ENCODE results near the gene TRAPPC6A. TPM values are rescaled to one million over a fixed set of nuclear protein-coding genes. Genes with fewer than 3 reads are reported as not detected.

The TRAPPC6A gene
- polyA plus RNA-seq = 10 to 100 TPM; 25.9 to 26.4 TPM

- Histone ChIP-seq H3K9me3 (ENCODE audit: control insufficient read depth in 2 of 2, insufficient read depth in 1 of 2, low read depth in 1 of 2, low read length in 1 of 2) (no peaks in the 10 kb centered on the region), H3K4me1 (ENCODE audit: control insufficient read depth in 2 of 2, insufficient read depth in 2 of 2, low read length in 1 of 2) (peaks cover 0 to 14% of the 10 kb centered on the region in 2 donors)
- WGBS, 2 donors = 0% methylated on average over 36 of the region's 36 CpGs
Measured at GRCh38 chr19:45177817-45178261, at the start of gene TRAPPC6A. Gene TRAPPC6A, minus strand, starts transcription at chr19:45178237. Its CDS starts 19 bp downstream, at chr19:45178218.

GRCh38 chr19:45224645-45225044, 46.6 kb upstream of the TRAPPC6A start:
- Histone ChIP-seq H3K9me3 (ENCODE audit: control insufficient read depth in 2 of 2, insufficient read depth in 1 of 2, low read depth in 1 of 2, low read length in 1 of 2) (no peaks in the 10 kb centered on the region), H3K36me3 (ENCODE audit: control insufficient read depth in 2 of 2, insufficient read depth in 2 of 2, low read length in 1 of 2) (no peaks in the 10 kb centered on the region), H3K4me3 (ENCODE audit: low read depth in 1 of 2, low read length in 2 of 2) (no peak overlapping the region), H3K27ac (ENCODE audit: low read depth in 2 of 2, low read length in 1 of 2) (no peak overlapping the region), H3K27me3 (ENCODE audit: control insufficient read depth in 1 of 2, insufficient read depth in 2 of 2, low read length in 2 of 2) (no peaks in the 10 kb centered on the region), H3K4me1 (ENCODE audit: control insufficient read depth in 2 of 2, insufficient read depth in 2 of 2, low read length in 1 of 2) (no peaks in the 10 kb centered on the region)
- WGBS, 2 donors = 52 to 63% methylated on average over 11 of the region's 11 CpGs

More at GRCh38 chr19:45177817-45178261, at the start of gene TRAPPC6A:
- no peaks in the 10 kb centered on the region for H3K27me3 ChIP-seq (ENCODE audit: control insufficient read depth in 1 of 2, insufficient read depth in 2 of 2, low read length in 2 of 2)
- H3K36me3 ChIP-seq (ENCODE audit: control insufficient read depth in 2 of 2, insufficient read depth in 2 of 2, low read length in 1 of 2) = no peaks in the 10 kb centered on the region
- H3K4me3 ChIP-seq (ENCODE audit: low read depth in 1 of 2, low read length in 2 of 2) = peak within 1 kb of the TSS; percentile 77 to 79
- H3K27ac ChIP-seq (ENCODE audit: low read depth in 2 of 2, low read length in 1 of 2) = peak within 1 kb of the TSS; percentile 95 to 98

GRCh38 chr19:45223879-45224278, 45.8 kb upstream of the TRAPPC6A start:
- 82 to 91% methylated on average over 5 of the region's 5 CpGs for WGBS, 2 donors
- H3K27me3 ChIP-seq (ENCODE audit: control insufficient read depth in 1 of 2, insufficient read depth in 2 of 2, low read length in 2 of 2) = no peaks in the 10 kb centered on the region

DNA sequence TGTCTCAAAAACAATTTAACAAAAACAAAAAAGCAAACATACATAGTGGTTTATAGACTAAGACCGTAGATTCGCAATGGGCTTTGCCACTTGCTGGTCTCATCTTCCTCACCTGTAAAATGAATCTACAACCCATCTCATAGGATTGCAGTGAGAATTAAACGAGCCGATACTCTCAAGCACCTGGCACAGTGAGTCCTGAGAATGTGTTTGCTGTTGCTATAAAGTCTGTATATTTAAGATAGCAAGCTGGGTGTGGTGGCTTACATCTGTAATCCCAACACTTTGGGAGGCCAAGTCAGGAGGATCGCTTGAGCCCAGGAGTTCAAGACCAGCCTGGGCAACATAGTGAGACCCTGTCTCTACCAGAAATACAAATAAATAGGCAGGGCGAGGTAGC, 44.7 kb upstream of the TRAPPC6A start:
- H3K4me3 ChIP-seq (ENCODE audit: low read depth in 1 of 2, low read length in 2 of 2) = no peak overlapping the region
- no peaks in the 10 kb centered on the region for H3K27me3 ChIP-seq (ENCODE audit: control insufficient read depth in 1 of 2, insufficient read depth in 2 of 2, low read length in 2 of 2)
- H3K27ac ChIP-seq (ENCODE audit: low read depth in 2 of 2, low read length in 1 of 2) = no peak overlapping the region
- WGBS, 2 donors = 78 to 93% methylated on average over 6 of the region's 6 CpGs
- no peaks in the 10 kb centered on the region for H3K4me1 ChIP-seq (ENCODE audit: control insufficient read depth in 2 of 2, insufficient read depth in 2 of 2, low read length in 1 of 2)
- H3K36me3 ChIP-seq (ENCODE audit: control insufficient read depth in 2 of 2, insufficient read depth in 2 of 2, low read length in 1 of 2) = no peaks in the 10 kb centered on the region
- H3K9me3 ChIP-seq (ENCODE audit: control insufficient read depth in 2 of 2, insufficient read depth in 1 of 2, low read depth in 1 of 2, low read length in 1 of 2) = no peaks in the 10 kb centered on the region

More at GRCh38 chr19:45223879-45224278, 45.8 kb upstream of the TRAPPC6A start:
- H3K4me1 ChIP-seq (ENCODE audit: control insufficient read depth in 2 of 2, insufficient read depth in 2 of 2, low read length in 1 of 2) = no peaks in the 10 kb centered on the region
- H3K27ac ChIP-seq (ENCODE audit: low read depth in 2 of 2, low read length in 1 of 2) = no peak overlapping the region
- H3K9me3 ChIP-seq (ENCODE audit: control insufficient read depth in 2 of 2, insufficient read depth in 1 of 2, low read depth in 1 of 2, low read length in 1 of 2) = no peaks in the 10 kb centered on the region
- H3K4me3 ChIP-seq (ENCODE audit: low read depth in 1 of 2, low read length in 2 of 2) = no peak overlapping the region
- H3K36me3 ChIP-seq (ENCODE audit: control insufficient read depth in 2 of 2, insufficient read depth in 2 of 2, low read length in 1 of 2) = no peaks in the 10 kb centered on the region

DNA sequence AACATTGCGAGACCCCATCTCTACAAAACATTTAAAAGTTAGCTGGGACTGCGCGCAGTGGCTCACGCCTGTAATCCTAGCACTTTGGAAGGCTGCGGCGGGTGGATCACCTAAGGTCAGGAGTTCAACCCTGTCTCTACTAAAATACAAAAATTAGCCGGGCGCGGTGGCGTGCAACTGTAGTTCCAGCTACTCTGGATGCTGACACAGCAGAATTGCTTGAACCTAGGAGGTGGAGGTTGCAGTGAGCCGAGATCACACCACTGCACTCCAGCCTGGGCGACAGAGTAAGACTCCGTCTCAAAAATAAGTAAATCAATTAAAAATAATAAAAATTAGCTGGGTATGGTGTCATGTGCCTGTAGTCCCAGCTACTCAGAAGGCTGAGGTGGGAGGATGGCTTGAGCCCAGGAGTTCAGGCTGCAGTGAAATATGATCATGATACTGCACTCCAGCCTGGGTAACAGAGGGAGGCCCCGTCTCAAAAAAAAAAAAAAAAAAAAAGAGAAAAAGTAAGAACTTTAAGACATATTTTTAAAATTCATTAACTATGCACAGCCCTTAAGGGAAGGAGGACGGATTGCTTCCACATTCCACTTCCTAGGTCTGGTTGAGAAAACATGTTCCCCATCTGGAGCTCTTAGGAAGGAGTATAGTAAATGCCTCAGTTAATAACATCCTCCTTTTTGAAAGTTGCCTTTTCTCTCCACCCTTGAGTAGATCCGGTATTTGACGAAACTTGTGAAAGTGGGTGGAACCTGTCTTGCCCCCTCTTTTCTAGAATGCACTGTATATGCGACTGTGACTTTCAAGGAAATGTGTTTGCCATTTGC, 41.1 kb upstream of the TRAPPC6A start:
- H3K27ac ChIP-seq (ENCODE audit: low read depth in 2 of 2, low read length in 1 of 2) = no peak overlapping the region
- peaks cover 0 to 7% of the 10 kb centered on the region in 2 donors for H3K4me1 ChIP-seq (ENCODE audit: control insufficient read depth in 2 of 2, insufficient read depth in 2 of 2, low read length in 1 of 2)
- 75 to 77% methylated on average over 18 of the region's 18 CpGs for WGBS, 2 donors
- no peaks in the 10 kb centered on the region for H3K9me3 ChIP-seq (ENCODE audit: control insufficient read depth in 2 of 2, insufficient read depth in 1 of 2, low read depth in 1 of 2, low read length in 1 of 2)
- H3K4me3 ChIP-seq (ENCODE audit: low read depth in 1 of 2, low read length in 2 of 2) = no peak overlapping the region
- H3K27me3 ChIP-seq (ENCODE audit: control insufficient read depth in 1 of 2, insufficient read depth in 2 of 2, low read length in 2 of 2) = no peaks in the 10 kb centered on the region
- no peaks in the 10 kb centered on the region for H3K36me3 ChIP-seq (ENCODE audit: control insufficient read depth in 2 of 2, insufficient read depth in 2 of 2, low read length in 1 of 2)

DNA sequence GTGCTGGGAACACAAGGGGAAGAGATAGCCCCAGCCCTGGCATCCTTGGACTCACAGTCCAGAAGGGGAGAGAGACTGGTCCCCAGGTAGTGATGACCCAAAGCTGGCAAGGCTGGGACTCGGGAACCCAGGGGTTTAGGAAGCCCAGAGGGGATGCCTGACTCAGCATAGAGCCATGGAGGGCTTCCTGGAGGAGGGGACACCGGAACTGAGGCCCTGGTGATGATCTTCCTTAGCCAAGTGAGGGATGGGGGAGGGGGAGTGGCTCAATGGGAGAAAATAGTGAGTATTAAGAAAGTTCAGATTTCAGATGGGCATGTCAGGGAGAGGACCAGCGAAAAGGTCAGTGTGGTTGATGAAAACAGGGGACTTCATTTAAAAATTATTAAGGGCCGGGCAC, 40.4 kb upstream of the TRAPPC6A start:
- 60 to 63% methylated on average over 4 of the region's 4 CpGs for WGBS, 2 donors
- H3K9me3 ChIP-seq (ENCODE audit: control insufficient read depth in 2 of 2, insufficient read depth in 1 of 2, low read depth in 1 of 2, low read length in 1 of 2) = no peaks in the 10 kb centered on the region
- no peaks in the 10 kb centered on the region for H3K27me3 ChIP-seq (ENCODE audit: control insufficient read depth in 1 of 2, insufficient read depth in 2 of 2, low read length in 2 of 2)
- no peaks in the 10 kb centered on the region for H3K36me3 ChIP-seq (ENCODE audit: control insufficient read depth in 2 of 2, insufficient read depth in 2 of 2, low read length in 1 of 2)
- peaks cover 0 to 7% of the 10 kb centered on the region in 2 donors for H3K4me1 ChIP-seq (ENCODE audit: control insufficient read depth in 2 of 2, insufficient read depth in 2 of 2, low read length in 1 of 2)
- H3K27ac ChIP-seq (ENCODE audit: low read depth in 2 of 2, low read length in 1 of 2) = no peak overlapping the region
- H3K4me3 ChIP-seq (ENCODE audit: low read depth in 1 of 2, low read length in 2 of 2) = no peak overlapping the region

- H3K9me3 ChIP-seq (ENCODE audit: control insufficient read depth in 2 of 2, insufficient read depth in 1 of 2, low read depth in 1 of 2, low read length in 1 of 2) = no peaks in the 10 kb centered on the region
- no peak overlapping the region for H3K27ac ChIP-seq (ENCODE audit: low read depth in 2 of 2, low read length in 1 of 2)
- no peaks in the 10 kb centered on the region for H3K27me3 ChIP-seq (ENCODE audit: control insufficient read depth in 1 of 2, insufficient read depth in 2 of 2, low read length in 2 of 2)
- H3K4me1 ChIP-seq (ENCODE audit: control insufficient read depth in 2 of 2, insufficient read depth in 2 of 2, low read length in 1 of 2) = peaks cover 0 to 7% of the 10 kb centered on the region in 2 donors
- no peaks in the 10 kb centered on the region for H3K36me3 ChIP-seq (ENCODE audit: control insufficient read depth in 2 of 2, insufficient read depth in 2 of 2, low read length in 1 of 2)
- H3K4me3 ChIP-seq (ENCODE audit: low read depth in 1 of 2, low read length in 2 of 2) = no peak overlapping the region
- 66% methylated on average over 14 of the region's 14 CpGs for WGBS, 2 donors
Measured at GRCh38 chr19:45217957-45218334, 39.9 kb upstream of the TRAPPC6A start.

DNA sequence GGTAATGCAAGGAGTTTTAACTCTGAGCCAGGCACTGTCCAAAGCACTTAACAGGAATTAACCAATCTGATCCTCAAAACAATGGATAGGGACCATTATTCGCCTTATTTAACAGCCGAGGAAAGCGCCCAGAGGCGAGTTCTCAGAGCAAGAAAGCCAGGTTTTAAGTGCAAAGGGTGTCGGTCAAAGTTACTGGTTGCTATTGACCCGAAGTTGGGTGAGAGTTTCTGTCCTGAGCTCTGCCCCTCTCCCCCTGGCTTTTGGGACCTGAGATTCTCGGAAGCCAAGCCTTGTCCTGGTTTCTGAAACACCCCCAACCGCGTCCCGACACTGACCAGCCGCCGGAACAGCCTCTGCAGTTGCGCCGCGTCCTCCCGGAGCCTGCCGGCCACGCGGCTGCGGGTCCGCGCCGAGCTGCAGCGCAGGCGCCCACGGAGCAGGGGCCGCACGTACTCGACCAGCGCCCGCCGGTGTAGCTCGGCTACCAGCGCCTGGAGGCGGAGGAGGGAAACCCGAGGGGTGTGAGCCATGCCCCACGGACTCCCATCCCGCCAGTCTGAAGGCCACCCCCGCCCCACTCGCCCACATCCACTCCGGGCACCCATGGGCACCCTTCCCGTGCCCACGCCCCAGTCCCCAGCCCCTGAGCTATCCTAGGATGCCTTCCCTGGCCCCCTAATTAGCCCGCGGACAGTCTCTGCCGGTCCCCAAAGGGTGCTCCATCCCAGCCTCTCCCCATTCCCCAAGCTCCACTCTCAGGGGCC, 39.3 kb upstream of the TRAPPC6A start:
- no peak overlapping the region for H3K4me3 ChIP-seq (ENCODE audit: low read depth in 1 of 2, low read length in 2 of 2)
- peaks cover 0 to 7% of the 10 kb centered on the region in 2 donors for H3K4me1 ChIP-seq (ENCODE audit: control insufficient read depth in 2 of 2, insufficient read depth in 2 of 2, low read length in 1 of 2)
- WGBS, 2 donors = 24 to 40% methylated on average over 28 to 46 of the region's 46 CpGs
- no peaks in the 10 kb centered on the region for H3K9me3 ChIP-seq (ENCODE audit: control insufficient read depth in 2 of 2, insufficient read depth in 1 of 2, low read depth in 1 of 2, low read length in 1 of 2)
- no peaks in the 10 kb centered on the region for H3K27me3 ChIP-seq (ENCODE audit: control insufficient read depth in 1 of 2, insufficient read depth in 2 of 2, low read length in 2 of 2)
- no peak overlapping the region for H3K27ac ChIP-seq (ENCODE audit: low read depth in 2 of 2, low read length in 1 of 2)
- no peaks in the 10 kb centered on the region for H3K36me3 ChIP-seq (ENCODE audit: control insufficient read depth in 2 of 2, insufficient read depth in 2 of 2, low read length in 1 of 2)

DNA sequence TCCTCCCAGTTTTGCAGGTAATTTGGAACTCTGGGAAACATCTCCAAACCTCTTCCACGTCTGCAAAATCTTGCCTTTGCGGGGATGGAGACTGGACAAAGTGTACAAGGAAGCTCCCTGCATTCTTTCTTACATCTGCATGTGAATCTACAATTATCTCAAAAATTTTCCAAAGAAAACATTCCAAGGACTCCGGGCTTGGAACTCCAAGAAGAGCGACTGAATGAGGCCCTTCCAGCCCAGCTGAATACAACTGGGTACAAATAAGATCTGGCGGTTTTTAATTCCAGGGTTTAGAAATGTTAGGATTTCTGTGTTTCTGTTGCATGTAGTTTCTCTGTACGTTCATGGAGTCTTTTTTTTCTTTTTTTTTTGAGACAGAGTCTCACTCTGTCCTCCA, 38.6 kb upstream of the TRAPPC6A start:
- H3K36me3 ChIP-seq (ENCODE audit: control insufficient read depth in 2 of 2, insufficient read depth in 2 of 2, low read length in 1 of 2) = no peaks in the 10 kb centered on the region
- peaks cover 3 to 7% of the 10 kb centered on the region in 2 donors for H3K4me1 ChIP-seq (ENCODE audit: control insufficient read depth in 2 of 2, insufficient read depth in 2 of 2, low read length in 1 of 2)
- H3K27me3 ChIP-seq (ENCODE audit: control insufficient read depth in 1 of 2, insufficient read depth in 2 of 2, low read length in 2 of 2) = no peaks in the 10 kb centered on the region
- 65 to 72% methylated on average over 6 of the region's 6 CpGs for WGBS, 2 donors
- no peaks in the 10 kb centered on the region for H3K9me3 ChIP-seq (ENCODE audit: control insufficient read depth in 2 of 2, insufficient read depth in 1 of 2, low read depth in 1 of 2, low read length in 1 of 2)
- H3K4me3 ChIP-seq (ENCODE audit: low read depth in 1 of 2, low read length in 2 of 2) = no peak overlapping the region
- no peak overlapping the region for H3K27ac ChIP-seq (ENCODE audit: low read depth in 2 of 2, low read length in 1 of 2)
